NOMO-1 (cell line): ENCODE measurements around the gene LIMS3.
"Not testable (repeated sequence)": the region's sequence is repeated elsewhere in the genome, so short reads cannot be mapped to it uniquely, and the experiment has no call there.

Source experiments
- DNase-seq, 2 experiments: peaks; one replicate each; lab custom pipeline; 2025; ENCODE audit not compliant: unreplicated experiment in 2 of 2; lab: John Stamatoyannopoulos, UW

The LIMS3 gene, protein sequence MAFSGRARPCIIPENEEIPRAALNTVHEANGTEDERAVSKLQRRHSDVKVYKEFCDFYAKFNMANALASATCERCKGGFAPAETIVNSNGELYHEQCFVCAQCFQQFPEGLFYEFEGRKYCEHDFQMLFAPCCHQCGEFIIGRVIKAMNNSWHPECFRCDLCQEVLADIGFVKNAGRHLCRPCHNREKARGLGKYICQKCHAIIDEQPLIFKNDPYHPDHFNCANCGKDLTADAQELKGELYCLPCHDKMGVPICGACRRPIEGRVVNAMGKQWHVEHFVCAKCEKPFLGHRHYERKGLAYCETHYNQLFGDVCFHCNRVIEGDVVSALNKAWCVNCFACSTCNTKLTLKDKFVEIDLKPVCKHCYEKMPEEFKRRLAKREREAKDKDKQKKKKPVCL

GRCh38 chr2:109898462-109899336 lies at the start of gene LIMS3:
Gene LIMS3 (plus strand): TSS chr2:109898688. CDS start chr2:109898729, 41 bp downstream.
- not testable (repeated sequence) for DNase-seq

DNA sequence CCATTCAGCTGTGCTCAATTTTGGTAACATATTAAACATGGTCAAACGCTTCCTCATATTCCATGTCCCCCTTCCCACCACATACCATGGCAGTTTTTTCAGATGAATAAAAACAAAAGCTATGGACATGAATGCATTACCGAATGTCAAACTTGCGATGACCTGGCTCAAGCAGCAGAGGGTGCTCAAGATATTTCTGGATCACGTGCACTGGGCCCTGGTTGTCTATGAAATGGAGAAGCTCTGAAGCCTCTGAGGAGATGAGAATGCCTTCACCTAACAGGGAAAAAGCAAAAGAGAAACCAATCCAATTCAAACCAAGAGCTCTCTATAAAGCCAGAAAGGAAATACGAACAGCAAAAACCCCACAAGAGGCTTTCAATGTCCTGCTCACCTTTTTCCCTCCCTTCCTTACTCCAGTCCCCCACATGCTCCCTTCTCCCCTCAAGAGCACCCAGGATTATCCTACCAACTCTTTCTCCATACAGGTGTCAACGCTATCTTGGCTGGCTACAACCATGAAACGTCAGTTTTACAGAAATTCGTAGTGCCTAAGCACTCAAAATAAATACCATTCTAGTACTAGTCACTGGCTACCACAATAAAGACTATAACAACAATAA lies 27.2 kb upstream of the LIMS3 start:
- DNase-seq, result not testable (repeated sequence)

- DNase-seq, result not testable (repeated sequence)
Measured at GRCh38 chr2:109876625-109877024, 21.9 kb upstream of the LIMS3 start.

DNA sequence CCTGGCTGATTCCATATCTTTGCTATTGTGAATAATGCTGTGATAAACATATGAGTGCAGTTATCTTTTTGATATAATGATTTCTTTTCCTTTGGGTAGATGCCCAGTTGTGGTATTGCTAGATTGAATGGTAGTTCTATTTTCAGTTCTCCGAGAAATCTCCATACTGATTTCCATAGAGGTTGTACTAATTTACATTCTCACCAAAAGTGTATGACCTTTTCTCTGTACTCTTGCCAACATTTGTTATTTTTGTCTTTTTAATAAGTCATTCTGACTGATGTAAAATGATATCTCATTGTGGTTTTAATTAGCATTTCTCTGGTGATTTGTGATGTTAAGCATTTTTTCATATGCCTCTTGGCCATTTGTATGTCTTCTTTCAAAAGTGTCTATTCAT lies 16.4 kb upstream of the LIMS3 start:
- DNase-seq, result not testable (repeated sequence)

- DNase-seq, result not testable (repeated sequence)
Measured at GRCh38 chr2:109888414-109888813, 10.1 kb upstream of the LIMS3 start.

- not testable (repeated sequence) for DNase-seq
Measured at GRCh38 chr2:109889909-109890308, 8.6 kb upstream of the LIMS3 start.

GRCh38 chr2:109891024-109891423 lies 7.5 kb upstream of the LIMS3 start:
- DNase-seq, result not testable (repeated sequence)

DNA sequence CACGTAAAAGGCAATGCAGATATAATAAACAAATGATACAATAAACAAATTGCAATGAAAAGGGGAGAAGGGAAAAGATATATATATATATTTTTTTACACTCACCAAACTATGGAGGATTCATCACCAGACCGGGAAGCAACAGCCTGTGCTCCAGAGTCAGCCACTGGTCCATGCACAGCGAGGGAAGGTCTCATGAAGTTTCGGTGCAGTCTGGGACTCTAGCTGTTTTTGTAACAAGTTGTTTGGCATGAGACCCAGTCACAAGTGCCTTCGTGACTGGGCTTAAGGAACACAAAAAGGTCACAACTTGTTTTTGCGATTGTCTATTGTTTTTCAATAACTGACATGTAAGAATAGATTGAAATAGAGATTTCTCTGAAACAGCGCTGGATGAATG lies 4.8 kb upstream of the LIMS3 start:
- not testable (repeated sequence) for DNase-seq

DNA sequence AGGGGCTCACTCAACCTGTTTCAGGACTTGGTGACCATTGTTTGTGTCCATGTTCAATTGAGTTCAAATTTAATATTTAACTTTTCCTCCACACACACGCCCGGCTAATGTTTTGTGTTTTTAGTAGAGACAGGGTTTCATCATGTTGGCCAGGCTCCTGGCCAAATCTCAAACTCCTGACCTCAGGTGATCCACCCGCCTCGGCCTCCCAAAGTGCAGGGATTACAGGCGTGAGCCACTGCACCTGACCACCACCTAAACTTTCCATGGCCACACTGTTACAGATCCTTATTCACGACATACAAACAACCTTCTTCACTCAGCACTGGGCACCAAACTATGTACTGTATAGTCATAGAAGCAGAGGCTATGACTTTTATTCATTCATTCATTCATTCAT lies 4.3 kb upstream of the LIMS3 start:
- not testable (repeated sequence) for DNase-seq

- not testable (repeated sequence) for DNase-seq
Measured at GRCh38 chr2:109895090-109895869, 3.2 kb upstream of the LIMS3 start.

DNA sequence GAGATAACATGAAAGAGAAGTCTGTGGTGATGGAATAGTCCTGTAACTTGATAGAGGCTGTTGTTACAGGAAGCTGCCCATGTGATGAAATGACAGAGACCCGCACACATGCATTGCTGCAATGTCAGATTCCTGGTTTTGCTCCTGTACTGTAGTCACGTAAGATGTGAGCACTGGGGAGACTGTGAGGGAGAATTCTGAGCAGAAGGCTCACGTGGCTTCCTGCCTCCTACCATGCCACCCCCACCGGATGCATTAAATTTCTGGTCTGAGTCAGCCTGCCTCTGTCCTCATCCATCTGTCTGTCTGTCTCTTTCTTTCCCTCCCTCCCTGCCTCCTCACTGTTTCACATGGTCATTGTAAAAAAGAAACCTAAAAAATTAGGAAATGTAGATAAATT lies 2.3 kb upstream of the LIMS3 start:
- DNase-seq, result not testable (repeated sequence)

GRCh38 chr2:109897769-109898461 lies 573 bp upstream of the LIMS3 start:
- not testable (repeated sequence) for DNase-seq

GRCh38 chr2:109905796-109906195 lies 7.3 kb downstream of the LIMS3 start:
- not testable (repeated sequence) for DNase-seq

DNA sequence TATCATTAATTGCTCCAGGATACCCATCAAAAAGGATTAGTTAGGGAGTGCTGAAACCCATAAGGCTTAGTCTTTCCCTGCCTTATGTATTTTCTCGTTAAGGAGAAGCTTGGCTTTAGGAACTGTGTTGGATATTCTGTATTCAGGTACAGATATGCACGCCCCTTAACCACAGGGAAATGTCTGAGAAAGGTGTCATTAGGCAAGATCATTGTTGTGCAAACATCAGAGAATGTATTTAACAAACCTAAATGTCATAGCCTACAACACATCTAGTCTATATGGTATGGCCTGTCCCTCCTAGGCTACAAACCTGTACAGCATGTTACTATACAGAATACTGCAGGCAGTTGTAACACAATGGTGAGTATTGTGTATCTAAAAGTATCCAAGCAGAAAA lies 10.1 kb downstream of the LIMS3 start:
- not testable (repeated sequence) for DNase-seq

DNA sequence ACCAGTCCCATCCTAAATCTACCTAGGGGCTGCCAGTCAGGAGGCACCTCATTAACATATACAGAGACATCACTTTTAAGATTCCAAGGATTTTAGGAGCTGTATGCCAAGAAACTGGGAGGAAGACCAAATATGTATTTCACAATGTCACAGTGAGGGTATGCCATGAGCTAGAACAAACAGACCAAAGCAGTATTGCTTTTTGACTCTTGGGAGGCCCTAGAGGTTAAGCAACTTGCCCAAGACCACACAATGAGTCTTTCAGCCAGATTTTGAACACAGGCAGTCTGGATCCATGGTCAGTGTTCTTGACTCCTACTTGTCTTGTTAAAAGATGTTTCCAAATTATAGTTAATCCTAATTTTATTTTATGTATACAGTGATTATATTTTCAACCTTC lies 12.3 kb downstream of the LIMS3 start:
- not testable (repeated sequence) for DNase-seq

- DNase-seq, result not testable (repeated sequence)
Measured at GRCh38 chr2:109913911-109914310, 15.4 kb downstream of the LIMS3 start.

DNA sequence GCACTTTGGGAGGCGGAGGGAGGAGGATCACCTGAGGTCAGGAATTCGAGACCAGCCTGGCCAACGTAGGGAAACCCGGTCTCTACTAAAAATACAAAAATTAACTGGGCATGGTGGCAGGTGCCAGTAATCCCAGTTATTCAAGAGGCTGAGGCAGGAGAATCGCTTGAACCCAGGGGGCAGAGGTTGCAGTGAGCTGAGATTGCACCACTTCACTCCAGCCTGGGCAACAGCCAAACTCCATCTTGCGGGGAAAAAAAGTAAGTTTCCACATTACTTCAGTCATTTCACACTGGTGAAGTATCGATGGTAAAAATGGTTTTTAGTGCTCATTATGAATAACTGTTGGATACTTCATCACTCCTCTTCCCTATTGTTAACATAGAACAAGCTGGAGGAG lies 16.1 kb downstream of the LIMS3 start:
- not testable (repeated sequence) for DNase-seq

DNA sequence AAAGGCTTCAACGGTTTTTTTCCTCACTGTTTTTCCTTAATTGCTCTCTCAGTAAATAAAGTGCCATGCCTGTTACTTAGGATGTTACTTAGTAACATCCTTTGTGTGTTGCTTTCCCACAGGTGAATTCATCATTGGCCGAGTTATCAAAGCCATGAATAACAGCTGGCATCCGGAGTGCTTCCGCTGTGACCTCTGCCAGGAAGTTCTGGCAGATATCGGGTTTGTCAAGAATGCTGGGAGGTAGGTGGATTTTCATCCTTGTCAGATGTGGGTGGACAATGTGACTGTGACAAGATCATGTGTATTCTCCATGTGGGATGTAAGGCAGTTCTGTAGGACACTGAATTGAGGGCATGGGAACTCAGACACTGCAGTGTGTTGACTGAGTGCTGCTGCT lies 17.3 kb downstream of the LIMS3 start:
- not testable (repeated sequence) for DNase-seq

GRCh38 chr2:109920162-109920561 lies 21.7 kb downstream of the LIMS3 start:
- DNase-seq, result not testable (repeated sequence)
